Measurements from ENCODE around the gene RTN4IP1. TPM values are rescaled to one million over a fixed set of nuclear protein-coding genes. Genes with fewer than 3 reads are reported as not detected.

Gene RTN4IP1
- total and polyA plus RNA-seq, 9 of the 15 experiments (the other 6 are each of a cell fraction or from before 2014, with no cell fraction given) = 17.9 to 46.0 (median 22.2) TPM

- Histone ChIP-seq H3K79me2 (ENCODE audit: control insufficient read depth, insufficient read depth, low read length) (no peaks in the 10 kb centered on the region), H3K4me3 (no peak overlapping the region), H3K36me3 (ENCODE audit: control insufficient read depth, insufficient read depth, low read length) (no peaks in the 10 kb centered on the region), H3K27ac (ENCODE audit: extremely low read depth, low read depth, low read length) (no peak overlapping the region), H3K9me1 (ENCODE audit: control insufficient read depth, insufficient read depth, low read length) (no peaks in the 10 kb centered on the region), H2AFZ (ENCODE audit: low read depth, low read length) (no peak overlapping the region), H4K20me1 (replicated peaks; ENCODE audit: control insufficient read depth, insufficient read depth, low read length) (no peaks in the 10 kb centered on the region), H3K27me3 (ENCODE audit: control insufficient read depth in 2 of 2, insufficient read depth in 2 of 2, low read length in 2 of 2) (peaks cover 28 to 30% of the 10 kb centered on the region in 2 experiments), H3K4me1 (replicated peaks in 1 of 2; ENCODE audit: control insufficient read depth in 2 of 2, insufficient read depth in 2 of 2, low read length in 2 of 2) (no peaks in the 10 kb centered on the region), H3K9ac (ENCODE audit: insufficient read depth in 1 of 2, low read depth in 2 of 2, low read length in 2 of 2) (no peak overlapping the region), H3K4me2 (ENCODE audit: insufficient read depth, low read length) (no peak overlapping the region), H3K9me3 (replicated peaks; ENCODE audit: control insufficient read depth, insufficient read depth, low read depth, low read length) (no peaks in the 10 kb centered on the region)
- intact Hi-C loops (cut with micrococcal nuclease) (no loop called here), in situ Hi-C loops (cut with MboI) (no loop called here)
- FAIRE-seq (no peak), DNase-seq (ENCODE audit: extremely low read depth in 1 of 4, low spot score in 3 of 4) (no peak), ATAC-seq (no peak)
- BruUV-seq (replicated peaks) = no TSS peak
- ChIA-PET POLR2A (interaction anchor here (0.5 to 1.0 kb wide), 2 partner anchors 50 to 61 kb away, joined by 3 read pairs; no protein-coding TSS in a partner anchor), CTCF (ENCODE audit: low intra/inter-chr PET ratio) (no interaction called here)
- TF ChIP-seq PHB2 (IDR thresholded peaks at IDR 0.05; ENCODE audit: low read depth) (no peak), VEZF1 (CRISPR knock-in tag; IDR thresholded peaks at IDR 0.05) (no peak)
- WGBS (ENCODE audit: insufficient coverage, low coverage, missing lambda C conversion rate) = 0% methylated on average over 2 of the region's 2 CpGs
Measured at GRCh38 chr6:106534564-106534982, 94.7 kb downstream of the RTN4IP1 start.

DNA sequence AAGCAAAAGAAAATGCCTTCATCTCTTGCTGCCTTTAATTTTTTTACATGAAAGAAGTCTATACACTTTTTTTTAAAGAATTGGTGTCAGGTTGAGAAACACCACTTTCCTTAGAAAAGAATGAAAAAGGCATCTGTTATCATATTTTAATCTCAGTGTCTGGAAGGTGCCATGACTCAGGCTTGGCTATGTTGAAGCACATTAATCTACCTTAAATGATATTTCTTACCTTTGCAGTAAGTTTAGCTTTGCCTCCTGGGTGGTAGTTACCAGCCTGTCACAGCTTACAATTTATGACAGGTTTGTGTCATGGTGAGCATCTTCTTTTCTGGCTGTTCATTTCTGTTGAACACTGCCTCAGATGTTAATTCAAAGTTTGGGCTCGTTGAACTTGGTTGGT, 95.3 kb downstream of the RTN4IP1 start:
- Histone ChIP-seq H3K4me3 (no peak overlapping the region), H2AFZ (ENCODE audit: low read depth, low read length) (no peak overlapping the region), H3K4me2 (ENCODE audit: insufficient read depth, low read length) (no peak overlapping the region), H3K27ac (ENCODE audit: extremely low read depth, low read depth, low read length) (no peak overlapping the region), H3K9me3 (replicated peaks; ENCODE audit: control insufficient read depth, insufficient read depth, low read depth, low read length) (no peaks in the 10 kb centered on the region), H3K79me2 (ENCODE audit: control insufficient read depth, insufficient read depth, low read length) (no peaks in the 10 kb centered on the region), H3K9ac (ENCODE audit: insufficient read depth in 1 of 2, low read depth in 2 of 2, low read length in 2 of 2) (no peak overlapping the region), H4K20me1 (replicated peaks; ENCODE audit: control insufficient read depth, insufficient read depth, low read length) (no peaks in the 10 kb centered on the region), H3K9me1 (ENCODE audit: control insufficient read depth, insufficient read depth, low read length) (no peaks in the 10 kb centered on the region), H3K4me1 (replicated peaks in 1 of 2; ENCODE audit: control insufficient read depth in 2 of 2, insufficient read depth in 2 of 2, low read length in 2 of 2) (no peaks in the 10 kb centered on the region), H3K27me3 (ENCODE audit: control insufficient read depth in 2 of 2, insufficient read depth in 2 of 2, low read length in 2 of 2) (peaks cover 23 to 24% of the 10 kb centered on the region in 2 experiments), H3K36me3 (ENCODE audit: control insufficient read depth, insufficient read depth, low read length) (no peaks in the 10 kb centered on the region)
- WGBS (ENCODE audit: insufficient coverage, low coverage, missing lambda C conversion rate) = 0% methylated on average over 1 of the region's 1 CpG
- ATAC-seq (no peak), FAIRE-seq (no peak), DNase-seq (ENCODE audit: extremely low read depth in 1 of 4, low spot score in 3 of 4) (no peak)
- ChIA-PET CTCF (ENCODE audit: low intra/inter-chr PET ratio) (no interaction called here), POLR2A (interaction anchor here (1.0 kb wide), 2 partner anchors 12 to 49 kb away, joined by 3 read pairs; no protein-coding TSS in a partner anchor)
- TF ChIP-seq BRF1 (IDR thresholded peaks at IDR 0.05; ENCODE audit: borderline replicate concordance, extremely low read depth, insufficient read length) (no peak), NFIX (CRISPR knock-in tag; IDR thresholded peaks at IDR 0.05; ENCODE audit: low read depth) (no peak), ZC3H11A (IDR thresholded peaks at IDR 0.05; ENCODE audit: low read depth, low read length) (no peak), CXXC5 (CRISPR knock-in tag; IDR thresholded peaks at IDR 0.05) (no peak), KLF16 (IDR thresholded peaks at IDR 0.05) (no peak), HNRNPK (IDR thresholded peaks at IDR 0.05; ENCODE audit: low read depth, low read length, poor library complexity, severe bottlenecking) (no peak), POLR2H (tag; IDR thresholded peaks at IDR 0.05; ENCODE audit: low read depth) (no peak), HMGN3 (IDR thresholded peaks at IDR 0.05; ENCODE audit: borderline replicate concordance, extremely low read depth, insufficient read length, low read depth, low read length) (no peak), YBX1 (IDR thresholded peaks at IDR 0.05) (no peak)
- TF ChIP-seq, protein P1, sequence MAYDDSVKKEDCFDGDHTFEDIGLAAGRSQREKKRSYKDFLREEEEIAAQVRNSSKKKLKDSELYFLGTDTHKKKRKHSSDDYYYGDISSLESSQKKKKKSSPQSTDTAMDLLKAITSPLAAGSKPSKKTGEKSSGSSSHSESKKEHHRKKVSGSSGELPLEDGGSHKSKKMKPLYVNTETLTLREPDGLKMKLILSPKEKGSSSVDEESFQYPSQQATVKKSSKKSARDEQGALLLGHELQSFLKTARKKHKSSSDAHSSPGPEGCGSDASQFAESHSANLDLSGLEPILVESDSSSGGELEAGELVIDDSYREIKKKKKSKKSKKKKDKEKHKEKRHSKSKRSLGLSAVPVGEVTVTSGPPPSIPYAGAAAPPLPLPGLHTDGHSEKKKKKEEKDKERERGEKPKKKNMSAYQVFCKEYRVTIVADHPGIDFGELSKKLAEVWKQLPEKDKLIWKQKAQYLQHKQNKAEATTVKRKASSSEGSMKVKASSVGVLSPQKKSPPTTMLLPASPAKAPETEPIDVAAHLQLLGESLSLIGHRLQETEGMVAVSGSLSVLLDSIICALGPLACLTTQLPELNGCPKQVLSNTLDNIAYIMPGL (CRISPR knock-in tag; IDR thresholded peaks at IDR 0.05) = no peak
- intact Hi-C loops (cut with micrococcal nuclease) (no loop called here), in situ Hi-C loops (cut with MboI) (no loop called here)
- BruUV-seq (replicated peaks) = no TSS peak

All from K562 (cell line).